T-helper 22 cell (primary cell): ENCODE results near the gene PSMB9.
"Not testable (repeated sequence)": the region's sequence is repeated elsewhere in the genome, so short reads cannot be mapped to it uniquely, and the experiment has no call there.

Experiments
- DNase-seq: peaks from one replicate; pipeline ENCODE4 v3.0.0-alpha.2; 2020; ENCODE audit warnings: low read depth

PSMB9 gene

GRCh38 chr6:32853541-32854375 is at the start of gene PSMB9, which contains the start of gene TAP1:
TSS of gene PSMB9 (plus strand) at chr6:32854192. CDS start at chr6:32854230, 38 bp downstream.
TSS of gene TAP1 (minus strand) at chr6:32853704. CDS start at chr6:32853636, 68 bp downstream.
- DNase-seq, result peak; percentile 93

DNA sequence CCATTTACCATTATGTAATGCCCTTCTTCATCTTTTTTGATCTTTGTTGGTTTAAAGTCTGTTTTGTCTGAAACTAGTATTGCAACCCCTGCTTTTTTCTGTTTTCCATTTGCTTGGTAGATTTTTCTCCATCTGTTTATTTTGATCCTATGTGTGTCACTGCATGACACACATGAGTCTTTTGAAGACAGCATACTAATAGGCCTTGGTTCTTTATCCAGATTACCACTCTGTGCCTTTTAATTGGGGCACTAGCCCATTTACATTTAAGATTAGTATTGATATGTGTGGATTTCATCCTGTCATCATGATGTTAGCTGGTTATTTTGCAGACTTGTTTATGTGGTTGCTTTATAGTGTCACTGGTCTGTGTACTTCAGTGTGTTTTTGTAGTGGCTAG is 48.6 kb upstream of the PSMB9 start:
- not testable (repeated sequence) for DNase-seq

DNA sequence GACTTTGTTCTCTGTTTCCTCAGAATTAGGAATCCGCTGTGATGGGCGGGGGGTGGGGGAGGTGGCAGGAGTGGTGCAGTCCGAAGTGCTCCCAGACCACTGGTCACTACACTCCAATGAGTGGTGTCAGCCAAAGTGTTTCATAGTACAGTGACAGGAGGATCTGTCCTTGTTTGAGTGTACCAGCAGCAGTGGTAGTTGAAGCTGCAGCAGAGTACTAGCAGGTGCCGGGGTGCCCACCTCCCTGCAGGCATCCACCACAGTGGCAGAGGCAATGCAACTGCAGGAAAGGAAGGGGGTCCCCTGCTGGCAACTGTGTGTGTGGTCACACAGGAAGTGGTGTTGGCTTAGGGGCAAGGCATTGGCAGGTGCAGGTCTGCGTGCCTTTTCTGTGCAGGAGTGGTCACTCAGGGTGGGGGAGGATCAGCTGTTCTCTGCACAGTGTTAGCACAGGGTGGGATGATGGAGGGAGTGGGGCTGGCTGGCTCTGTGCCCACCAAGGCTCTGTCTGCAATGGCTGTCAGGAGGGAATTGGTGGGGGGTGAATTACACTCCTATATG is 46.9 kb upstream of the PSMB9 start:
- DNase-seq, result no peak

DNA sequence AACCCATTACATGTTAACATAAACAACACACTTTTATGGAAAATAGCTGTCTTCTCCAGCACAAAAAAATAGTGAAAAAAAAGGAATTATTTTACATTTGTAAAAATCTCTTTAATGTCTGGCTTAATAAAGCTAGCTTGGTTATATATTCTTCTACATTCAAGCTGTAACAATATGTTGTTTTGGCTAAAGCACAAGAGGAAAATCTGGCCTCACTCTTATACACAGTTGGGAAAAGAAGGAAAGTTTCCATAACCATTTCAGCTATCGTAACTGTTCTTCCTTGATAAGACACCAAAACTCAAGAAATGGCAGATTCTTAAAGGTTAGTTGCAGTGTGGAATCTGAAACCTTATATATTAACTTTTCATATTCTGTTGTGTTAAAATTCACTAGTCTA is 44.8 kb upstream of the PSMB9 start:
- no peak for DNase-seq

- DNase-seq, result no peak
Observed at GRCh38 chr6:32814145-32814544, 39.8 kb upstream of the PSMB9 start.

DNA sequence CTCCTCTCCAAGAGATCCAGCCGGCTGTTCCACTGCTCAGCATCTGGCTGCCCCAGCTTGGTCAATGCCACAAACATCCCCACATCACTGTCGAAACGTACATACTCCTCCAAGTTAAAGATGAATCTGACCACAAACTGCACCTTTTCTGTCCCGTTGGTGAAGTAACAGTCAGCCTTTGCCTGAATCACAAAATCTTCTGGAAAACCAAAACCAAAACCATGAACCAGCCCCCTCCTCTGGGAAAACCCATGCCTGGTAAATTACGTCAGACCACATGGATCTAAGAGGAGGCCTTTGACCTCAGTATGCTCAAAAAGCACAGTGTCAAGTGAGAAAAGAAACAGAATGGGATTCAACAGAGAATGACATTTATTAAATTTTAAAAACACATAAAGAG is 38.9 kb upstream of the PSMB9 start:
- no peak for DNase-seq

DNA sequence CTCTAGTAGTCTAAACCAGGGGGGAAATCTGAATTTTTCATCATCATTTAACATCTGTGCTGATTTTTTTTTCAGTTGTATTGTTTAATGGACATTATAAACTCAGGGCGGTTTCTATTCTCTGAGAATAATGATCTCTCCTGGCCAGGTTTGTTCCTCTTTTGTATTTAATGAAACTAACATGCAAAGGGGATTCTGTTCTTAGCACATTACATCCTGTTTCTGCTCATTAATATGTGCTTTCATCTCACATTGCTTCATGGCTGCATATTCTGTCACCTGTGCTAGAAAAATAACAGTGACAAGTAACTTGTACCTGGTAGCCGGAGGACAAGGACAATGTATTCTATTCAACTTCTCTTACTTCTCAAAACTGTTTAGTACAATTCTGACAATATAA is 38.0 kb upstream of the PSMB9 start:
- no peak for DNase-seq

- no peak for DNase-seq
Observed at GRCh38 chr6:32816746-32817204, 37.2 kb upstream of the PSMB9 start, which contains the start of gene HLA-DOB. TSS of gene HLA-DOB (minus strand) at chr6:32817002. CDS start at chr6:32816951, 51 bp downstream.

GRCh38 chr6:32818867-32819266 is 35.1 kb upstream of the PSMB9 start:
- no peak for DNase-seq

GRCh38 chr6:32819729-32820128 is 34.3 kb upstream of the PSMB9 start:
- DNase-seq, result no peak

DNA sequence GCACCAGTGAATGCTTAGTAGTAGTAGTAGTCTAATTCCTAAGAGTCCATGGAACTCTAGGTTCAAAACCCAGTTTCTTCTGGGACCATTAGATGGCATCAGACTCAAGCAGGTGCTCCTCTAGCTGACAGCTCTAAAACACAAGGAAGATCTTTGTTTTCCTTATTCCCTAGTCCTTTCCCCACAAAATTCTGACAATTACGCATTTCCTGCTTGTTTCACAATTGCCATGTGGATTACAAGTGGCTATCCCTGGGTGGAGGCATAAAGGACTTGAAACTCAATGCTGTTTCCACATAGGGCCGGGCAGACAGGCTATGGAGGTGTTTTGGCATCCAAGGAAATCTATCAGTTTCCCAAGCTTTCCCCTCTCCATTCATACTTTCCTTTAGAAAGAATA is 28.0 kb upstream of the PSMB9 start:
- no peak for DNase-seq

DNA sequence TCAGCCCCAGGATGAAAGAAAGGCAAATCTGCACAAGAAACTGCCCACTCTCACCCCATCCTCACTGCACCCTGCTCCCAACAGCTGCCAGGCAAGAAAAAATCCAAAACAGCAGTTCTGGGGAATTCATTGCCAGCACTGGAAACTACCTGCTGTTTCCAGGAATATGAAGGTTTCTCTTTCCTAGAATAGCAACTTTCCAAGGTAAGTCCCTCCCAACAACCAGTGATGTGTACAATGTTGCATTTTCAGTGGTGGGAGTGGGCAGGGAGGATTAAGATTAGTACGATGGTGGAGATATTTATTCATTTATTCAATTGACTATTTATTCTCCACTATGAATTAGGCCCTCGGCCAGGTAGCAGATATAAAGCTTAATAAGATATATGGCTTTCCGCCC is 27.0 kb upstream of the PSMB9 start:
- no peak for DNase-seq

GRCh38 chr6:32829495-32829894 is 24.5 kb upstream of the PSMB9 start:
- DNase-seq, result no peak

GRCh38 chr6:32830017-32830416 is 24.0 kb upstream of the PSMB9 start:
- no peak for DNase-seq

- DNase-seq, result no peak
Observed at GRCh38 chr6:32830936-32831335, 23.1 kb upstream of the PSMB9 start.

- no peak for DNase-seq
Observed at GRCh38 chr6:32832535-32832934, 21.5 kb upstream of the PSMB9 start.

DNA sequence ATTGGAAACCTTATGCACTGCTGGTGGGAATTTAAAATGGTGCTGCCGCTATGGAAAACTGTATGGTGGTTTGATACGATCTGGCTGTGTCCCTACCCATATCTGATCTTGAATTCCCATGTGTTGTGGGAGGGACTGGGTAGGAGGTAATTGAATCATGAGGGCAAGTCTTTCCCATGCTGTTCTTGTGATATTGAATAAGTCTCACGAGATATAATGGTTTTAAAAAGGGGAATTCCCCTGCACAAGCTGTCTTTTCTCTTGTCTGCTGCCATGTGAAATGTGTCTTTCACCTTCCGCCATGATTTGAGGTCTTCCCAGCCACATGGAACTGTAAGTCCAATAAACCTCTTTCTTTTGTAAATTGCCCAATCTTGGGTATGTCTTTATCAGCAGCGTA is 20.3 kb upstream of the PSMB9 start:
- no peak for DNase-seq

DNA sequence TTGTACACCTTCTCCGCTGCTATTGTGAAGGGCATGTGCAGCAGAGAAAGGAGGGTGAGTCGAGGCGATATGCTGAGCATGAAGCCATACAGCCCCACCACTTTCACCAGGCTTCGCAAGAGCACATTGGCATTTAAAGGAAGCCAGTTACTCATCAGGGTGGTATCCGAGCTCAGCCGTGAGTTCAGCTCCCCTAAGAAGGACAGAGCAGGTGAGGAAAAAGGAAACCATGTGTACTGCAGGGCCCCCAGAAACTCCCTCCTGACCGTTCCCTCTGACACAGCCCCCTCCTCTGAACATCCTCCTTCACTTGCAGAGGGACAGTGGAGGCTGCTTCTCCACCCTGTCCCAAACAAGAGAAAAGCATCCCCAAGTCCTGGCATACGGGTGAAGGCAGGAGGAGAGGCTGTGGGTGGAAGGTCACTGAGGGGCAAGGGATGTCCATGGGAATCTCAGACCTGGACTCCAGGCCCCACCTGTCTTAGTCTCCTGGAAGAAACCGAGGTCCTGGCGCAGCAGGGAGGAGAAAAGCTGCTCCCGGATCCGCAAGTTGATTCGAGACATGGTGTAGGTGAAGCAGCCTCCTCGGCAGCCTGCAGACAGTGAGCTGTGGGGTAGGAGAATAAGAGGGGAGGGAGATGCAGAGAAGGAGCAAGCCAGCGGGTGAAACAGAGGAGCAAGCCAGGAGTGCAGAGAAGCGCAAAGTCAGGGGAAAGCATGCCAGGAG is 18.7 kb upstream of the PSMB9 start:
- DNase-seq, result no peak

DNA sequence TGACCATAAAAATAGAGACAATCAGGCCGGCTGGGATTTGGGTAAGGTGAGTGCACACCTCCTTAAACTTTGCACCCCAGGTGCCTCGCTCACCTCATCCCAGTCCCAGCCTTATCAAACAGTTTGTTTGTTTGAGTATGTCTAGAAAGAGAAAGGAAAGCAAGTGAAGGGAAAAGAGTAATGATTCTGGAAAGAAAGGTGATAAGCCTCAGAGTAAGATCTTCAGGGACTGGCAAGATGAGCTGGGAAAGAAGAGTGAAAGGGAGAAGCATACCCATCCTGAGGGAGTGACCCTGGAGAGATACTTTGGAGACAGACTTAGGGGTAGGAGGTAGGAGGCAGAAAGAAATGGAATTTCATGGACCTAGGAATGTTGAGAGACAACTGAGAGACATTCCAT is 17.1 kb upstream of the PSMB9 start:
- no peak for DNase-seq

GRCh38 chr6:32837651-32838113 is 16.3 kb upstream of the PSMB9 start:
- DNase-seq, result no peak

DNA sequence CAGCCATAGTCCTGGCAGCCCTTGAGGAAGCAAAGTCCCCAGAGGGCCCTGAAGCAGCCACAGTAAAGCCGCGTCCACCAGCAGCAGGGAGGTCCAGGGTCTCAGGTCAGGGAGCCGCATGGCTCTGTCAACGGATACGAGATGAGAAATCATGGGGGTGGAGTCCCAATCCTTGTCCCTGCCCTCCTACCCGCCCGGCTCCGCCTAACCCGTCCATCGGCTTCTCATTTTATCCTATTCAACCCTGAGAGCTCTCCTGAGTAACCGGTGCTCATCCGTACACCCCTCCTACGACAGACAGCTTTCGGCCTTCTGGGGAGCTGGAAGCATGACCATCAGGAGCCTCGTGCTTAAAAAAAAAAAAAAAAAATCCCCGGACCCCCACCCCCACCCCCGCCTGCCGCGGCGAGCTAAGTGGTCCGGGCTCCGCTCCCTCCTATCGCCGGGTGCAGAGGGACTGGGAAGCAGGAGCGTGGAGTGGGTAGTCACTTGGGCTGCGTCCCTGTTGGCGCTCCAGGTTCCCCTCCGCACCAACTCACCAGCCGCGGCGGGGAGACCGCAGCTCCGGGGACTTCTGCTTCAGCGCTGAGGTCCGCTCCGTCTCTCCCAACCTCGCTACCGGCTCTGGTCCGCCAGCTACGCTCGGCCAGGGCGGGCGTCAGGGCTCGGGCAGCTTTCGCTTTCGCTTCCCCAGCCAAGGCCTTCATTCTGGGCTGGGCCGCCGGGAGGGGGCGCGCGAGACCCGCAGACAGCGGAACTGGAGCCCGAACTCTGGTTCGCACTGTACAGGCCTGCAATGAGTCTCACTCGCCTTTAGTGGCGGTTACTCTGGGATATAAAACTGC is 15.7 kb upstream of the PSMB9 start, which contains the start of gene TAP2:
Gene TAP2, minus strand, starts transcription at position 626 of the 845 bp plus-strand sequence. Its CDS starts 506 bp downstream, at position 120.
- DNase-seq, result peak; percentile 89

DNA sequence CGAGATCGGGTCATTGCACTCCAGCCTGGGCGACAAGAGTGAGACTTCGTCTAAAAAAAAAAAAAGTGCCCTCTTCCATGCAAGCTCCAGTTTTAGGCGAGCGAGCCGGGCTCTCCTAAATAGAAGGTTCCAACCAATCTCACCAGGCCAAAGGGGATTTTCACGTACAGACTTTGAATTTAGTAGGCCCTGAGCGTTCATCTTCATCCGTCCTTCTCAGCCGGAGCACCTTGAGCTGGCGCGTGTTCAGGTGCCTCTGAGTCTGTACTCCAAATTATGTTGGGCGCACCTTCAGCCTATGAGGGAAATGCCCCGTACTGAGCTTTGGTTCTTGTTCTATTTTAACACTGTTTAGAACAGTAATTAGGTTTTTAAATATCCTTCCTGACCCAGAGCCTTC is 14.6 kb upstream of the PSMB9 start:
- no peak for DNase-seq
